HG03571 (cell line): ENCODE results near the gene PROM2.

Source experiments
- ATAC-seq: cut with Tn5 transposase; IDR thresholded peaks from one replicate; pipeline ENCODE4 v1.9.1; 2021; ENCODE audit not compliant: unreplicated experiment

PROM2 gene

GRCh38 chr2:95283562-95283961 is 9.3 kb downstream of the PROM2 start:
- no peak for ATAC-seq

- no peak for ATAC-seq
These were observed 10.8 kb downstream of the PROM2 start for GRCh38 chr2:95284886-95285541.

GRCh38 chr2:95285542-95285932 is 11.3 kb downstream of the PROM2 start:
- ATAC-seq = no peak

- ATAC-seq = no peak
These were observed 13.1 kb downstream of the PROM2 start for GRCh38 chr2:95287336-95287735.

- no peak for ATAC-seq
These were observed 13.6 kb downstream of the PROM2 start for GRCh38 chr2:95287806-95288205.

- ATAC-seq = no peak
These were observed 15.0 kb downstream of the PROM2 start for GRCh38 chr2:95289253-95289652.

- ATAC-seq = no peak
These were observed 17.0 kb downstream of the PROM2 start for GRCh38 chr2:95291222-95291621.

- ATAC-seq = no peak
These were observed 18.5 kb downstream of the PROM2 start for GRCh38 chr2:95292623-95293260.

GRCh38 chr2:95294579-95295250 is 20.5 kb downstream of the PROM2 start:
- no peak for ATAC-seq

- no peak for ATAC-seq
These were observed 21.1 kb downstream of the PROM2 start for GRCh38 chr2:95295376-95295775.

- ATAC-seq = no peak
These were observed 21.8 kb downstream of the PROM2 start for GRCh38 chr2:95296011-95296410.

GRCh38 chr2:95296880-95297487 is 22.7 kb downstream of the PROM2 start, which contains the start of gene KCNIP3:
Gene KCNIP3 (plus strand): TSS chr2:95297347. CDS start chr2:95297439, 92 bp downstream.
- no peak for ATAC-seq

GRCh38 chr2:95297639-95298395 is 23.6 kb downstream of the PROM2 start:
- ATAC-seq = no peak

- no peak for ATAC-seq
These were observed 24.4 kb downstream of the PROM2 start for GRCh38 chr2:95298486-95299111.

GRCh38 chr2:95299961-95300360 is 25.7 kb downstream of the PROM2 start:
- ATAC-seq = no peak

- no peak for ATAC-seq
These were observed 26.2 kb downstream of the PROM2 start for GRCh38 chr2:95300450-95300849.

GRCh38 chr2:95301186-95301585 is 26.9 kb downstream of the PROM2 start:
- ATAC-seq = no peak

GRCh38 chr2:95301876-95302641 is 27.8 kb downstream of the PROM2 start:
- ATAC-seq = no peak

- ATAC-seq = no peak
These were observed 29.1 kb downstream of the PROM2 start for GRCh38 chr2:95303191-95303919.
